Measurements from ENCODE around the gene IKZF1. TPM values are rescaled to one million over a fixed set of nuclear protein-coding genes. Genes with fewer than 3 reads are reported as not detected.

IKZF1 gene
- total RNA-seq, 1 experiment from 2014 or later, result 0.57 TPM

DNA sequence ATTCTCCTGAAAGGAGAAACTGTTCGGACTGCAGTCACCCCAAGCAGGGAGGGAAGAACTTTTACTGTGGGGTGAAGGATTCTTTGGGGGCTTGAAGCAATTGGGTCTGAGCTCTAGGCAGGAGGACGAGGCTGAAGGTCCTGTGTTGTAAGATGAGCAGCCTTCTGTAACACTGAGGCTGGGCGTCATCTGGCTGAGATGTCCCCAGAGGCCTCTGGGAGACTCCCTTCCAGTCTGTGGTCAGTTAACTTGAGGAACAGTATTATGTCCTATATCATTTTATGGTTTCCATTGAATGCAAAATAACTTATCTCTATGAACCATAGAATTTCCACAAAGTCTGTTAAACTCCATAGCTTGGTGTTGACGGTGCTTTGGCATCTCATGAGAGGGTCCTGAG lies 119.3 kb downstream of the IKZF1 start:
- Histone ChIP-seq H3K27me3 (ENCODE audit: insufficient read depth, low read length) (no peaks in the 10 kb centered on the region), H3K4me1 (ENCODE audit: control insufficient read depth in 1 of 2, insufficient read depth in 2 of 2, low read length in 2 of 2) (no peaks in the 10 kb centered on the region), H3K79me2 (ENCODE audit: insufficient read depth, low read length) (no peaks in the 10 kb centered on the region), H3K9ac (ENCODE audit: low read length) (no peak overlapping the region), H4K20me1 (ENCODE audit: insufficient read depth) (no peaks in the 10 kb centered on the region), H2AFZ (ENCODE audit: low read depth, low read length, poor library complexity, severe bottlenecking) (no peak overlapping the region), H3K27ac (ENCODE audit: low read depth, low read length) (no peak overlapping the region), H3K9me2 (ENCODE audit: insufficient read depth) (no peaks in the 10 kb centered on the region), H3K4me3 (replicated peaks in 1 of 2; ENCODE audit: low read depth in 1 of 2, low read length in 2 of 2) (no peak overlapping the region), H3K9me3 (ENCODE audit: control insufficient read depth in 1 of 2, insufficient read depth in 1 of 2, low read depth in 1 of 2, low read length in 2 of 2) (no peaks in the 10 kb centered on the region), H3K36me3 (ENCODE audit: control insufficient read depth in 1 of 2, insufficient read depth in 2 of 2, low read length in 2 of 2) (no peaks in the 10 kb centered on the region), H3K4me2 (ENCODE audit: low read length) (no peak overlapping the region)
- TF ChIP-seq, protein P1, sequence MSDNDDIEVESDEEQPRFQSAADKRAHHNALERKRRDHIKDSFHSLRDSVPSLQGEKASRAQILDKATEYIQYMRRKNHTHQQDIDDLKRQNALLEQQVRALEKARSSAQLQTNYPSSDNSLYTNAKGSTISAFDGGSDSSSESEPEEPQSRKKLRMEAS (IDR thresholded peaks at IDR 0.05), result no peak
- no peak for TF ChIP-seq POLR2AphosphoS5 (IDR thresholded peaks at IDR 0.05; ENCODE audit: low read depth, low read length)
- TF ChIP-seq, protein P2, sequence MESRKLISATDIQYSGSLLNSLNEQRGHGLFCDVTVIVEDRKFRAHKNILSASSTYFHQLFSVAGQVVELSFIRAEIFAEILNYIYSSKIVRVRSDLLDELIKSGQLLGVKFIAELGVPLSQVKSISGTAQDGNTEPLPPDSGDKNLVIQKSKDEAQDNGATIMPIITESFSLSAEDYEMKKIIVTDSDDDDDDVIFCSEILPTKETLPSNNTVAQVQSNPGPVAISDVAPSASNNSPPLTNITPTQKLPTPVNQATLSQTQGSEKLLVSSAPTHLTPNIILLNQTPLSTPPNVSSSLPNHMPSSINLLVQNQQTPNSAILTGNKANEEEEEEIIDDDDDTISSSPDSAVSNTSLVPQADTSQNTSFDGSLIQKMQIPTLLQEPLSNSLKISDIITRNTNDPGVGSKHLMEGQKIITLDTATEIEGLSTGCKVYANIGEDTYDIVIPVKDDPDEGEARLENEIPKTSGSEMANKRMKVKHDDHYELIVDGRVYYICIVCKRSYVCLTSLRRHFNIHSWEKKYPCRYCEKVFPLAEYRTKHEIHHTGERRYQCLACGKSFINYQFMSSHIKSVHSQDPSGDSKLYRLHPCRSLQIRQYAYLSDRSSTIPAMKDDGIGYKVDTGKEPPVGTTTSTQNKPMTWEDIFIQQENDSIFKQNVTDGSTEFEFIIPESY (IDR thresholded peaks at IDR 0.05; ENCODE audit: extremely low read depth, insufficient replicate concordance, low read length), result no peak
- TF ChIP-seq, protein P3, sequence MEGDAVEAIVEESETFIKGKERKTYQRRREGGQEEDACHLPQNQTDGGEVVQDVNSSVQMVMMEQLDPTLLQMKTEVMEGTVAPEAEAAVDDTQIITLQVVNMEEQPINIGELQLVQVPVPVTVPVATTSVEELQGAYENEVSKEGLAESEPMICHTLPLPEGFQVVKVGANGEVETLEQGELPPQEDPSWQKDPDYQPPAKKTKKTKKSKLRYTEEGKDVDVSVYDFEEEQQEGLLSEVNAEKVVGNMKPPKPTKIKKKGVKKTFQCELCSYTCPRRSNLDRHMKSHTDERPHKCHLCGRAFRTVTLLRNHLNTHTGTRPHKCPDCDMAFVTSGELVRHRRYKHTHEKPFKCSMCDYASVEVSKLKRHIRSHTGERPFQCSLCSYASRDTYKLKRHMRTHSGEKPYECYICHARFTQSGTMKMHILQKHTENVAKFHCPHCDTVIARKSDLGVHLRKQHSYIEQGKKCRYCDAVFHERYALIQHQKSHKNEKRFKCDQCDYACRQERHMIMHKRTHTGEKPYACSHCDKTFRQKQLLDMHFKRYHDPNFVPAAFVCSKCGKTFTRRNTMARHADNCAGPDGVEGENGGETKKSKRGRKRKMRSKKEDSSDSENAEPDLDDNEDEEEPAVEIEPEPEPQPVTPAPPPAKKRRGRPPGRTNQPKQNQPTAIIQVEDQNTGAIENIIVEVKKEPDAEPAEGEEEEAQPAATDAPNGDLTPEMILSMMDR (IDR thresholded peaks at IDR 0.05 in 2 of 3, conservative IDR thresholded peaks at IDR 0.05 in 1 of 3; ENCODE audit: borderline replicate concordance in 1 of 3, insufficient read depth in 1 of 3, low read depth in 2 of 3, low read length in 2 of 3), result no peak
- TF ChIP-seq SP1 (IDR thresholded peaks at IDR 0.05; ENCODE audit: low read depth), result no peak
- TF ChIP-seq EZH2 (IDR thresholded peaks at IDR 0.05), result no peak
- TF ChIP-seq ELF1 (IDR thresholded peaks at IDR 0.05; ENCODE audit: borderline replicate concordance, low read depth), result no peak
- no peak for TF ChIP-seq CEBPB (IDR thresholded peaks at IDR 0.05; ENCODE audit: low read depth)
- no peak for TF ChIP-seq ZNF274 (IDR thresholded peaks at IDR 0.05; ENCODE audit: low read depth, low read length)
- no peak for TF ChIP-seq FOSL1 (IDR thresholded peaks at IDR 0.05; ENCODE audit: low read depth)
- TF ChIP-seq EGR1 (IDR thresholded peaks at IDR 0.05; ENCODE audit: low read depth), result no peak
- no peak for TF ChIP-seq YY1 (IDR thresholded peaks at IDR 0.05; ENCODE audit: extremely low read depth, insufficient replicate concordance, low read depth, low read length)
- TF ChIP-seq EZH2phosphoT487 (IDR thresholded peaks at IDR 0.05; ENCODE audit: borderline replicate concordance), result no peak
- TF ChIP-seq SRF (IDR thresholded peaks at IDR 0.05; ENCODE audit: low read depth), result no peak
- ChIA-PET RAD21 (ENCODE audit: low non-redundant PET in 1 of 2, low total read pairs in 2 of 2, uncharacterized antibody in 2 of 2, unreplicated experiment in 2 of 2) (no interaction called here), CTCF (no interaction called here), POLR2A (no interaction called here)
- intact Hi-C loops (cut with micrococcal nuclease), result no loop called here
- DNase-seq (ENCODE audit: low read depth, low spot score) (no peak), ATAC-seq (no peak)
- no TSS peak for BruUV-seq (replicated peaks)
